ENCODE measurements around the gene LRRC45. TPM values are rescaled to one million over a fixed set of nuclear protein-coding genes. Genes with fewer than 3 reads are reported as not detected.
A peak's percentile ranks its signal among the peaks of the same experiment; 100 is the strongest.

Gene LRRC45
- total RNA-seq, 1 experiment from 2014 or later = 38.1 TPM

- Mint-ChIP-seq H3K27me3 (ENCODE audit: low read depth) (no peaks in the 10 kb centered on the region; the same call in 1 of the 2 replicates), H3K4me3 (peak within 1 kb of the TSS; percentile 78), H3K27ac (no peak within 1 kb of the TSS), H3K36me3 (no peaks in the 10 kb centered on the region; the same call in 1 of the 2 replicates), H3K9me3 (no peaks in the 10 kb centered on the region), H3K4me1 (peaks cover 11% of the 10 kb centered on the region)
- ChIA-PET POLR2A (interaction anchor here (1.0 to 2.7 kb wide), 5 partner anchors 9 to 99 kb away, joined by 3 to 9 read pairs (median 5); partner anchors contain the start of genes DCXR and RAC3), CTCF (interaction anchor here (0.7 to 8.8 kb wide), 21 partner anchors 8 to 214 kb away, joined by 3 to 119 read pairs (median 5); partner anchors contain the start of genes DCXR, NOTUM and RAC3)
- TF ChIP-seq HMGXB4 (CRISPR knock-in tag; IDR thresholded peaks at IDR 0.05) = 0 out of 2 replicates have a peak, but pooled peaks have one; percentile 46
- peak; percentile 61; the same call in 1 of the 2 replicates for TF ChIP-seq FOXP1 (CRISPR knock-in tag; IDR thresholded peaks at IDR 0.05; ENCODE audit: borderline replicate concordance)
- TF ChIP-seq OVOL2 (CRISPR knock-in tag; IDR thresholded peaks at IDR 0.05; ENCODE audit: borderline replicate concordance) = no peak
- TF ChIP-seq PRDM15 (CRISPR knock-in tag; IDR thresholded peaks at IDR 0.05) = no peak
- TF ChIP-seq NFATC4 (CRISPR knock-in tag; IDR thresholded peaks at IDR 0.05) = no peak
- TF ChIP-seq ZNF317 (CRISPR knock-in tag; IDR thresholded peaks at IDR 0.05; ENCODE audit: borderline replicate concordance, low read depth) = no peak
- TF ChIP-seq ESRRA (CRISPR knock-in tag; IDR thresholded peaks at IDR 0.05; ENCODE audit: borderline replicate concordance) = no peak
- TF ChIP-seq ZNF416 (CRISPR knock-in tag; IDR thresholded peaks at IDR 0.05) = peak; percentile 54; the same call in 1 of the 2 replicates
- peak; percentile 38; the same call in 1 of the 2 replicates for TF ChIP-seq MAX (CRISPR knock-in tag; IDR thresholded peaks at IDR 0.05)
- TF ChIP-seq ZNF512 (CRISPR knock-in tag; IDR thresholded peaks at IDR 0.05; ENCODE audit: borderline replicate concordance) = no peak
- TF ChIP-seq FOXP4 (CRISPR knock-in tag; IDR thresholded peaks at IDR 0.05) = peak; percentile 38; the same call in 1 of the 2 replicates
- peak; percentile 34; the same call in 1 of the 2 replicates for TF ChIP-seq TEAD1 (CRISPR knock-in tag; IDR thresholded peaks at IDR 0.05)
- ATAC-seq (no peak), DNase-seq (ENCODE audit: low spot score) (no peak)
These were observed 660 bp upstream of the LRRC45 start, which contains the start of gene CENPX for GRCh38 chr17:82022310-82022980. Gene CENPX (minus strand): TSS chr17:82022878. CDS start chr17:82022861, 17 bp downstream.

Data from WTC11 (cell line).